Activated naive CD4-positive, alpha-beta T cell treated with anti-CD3 and anti-CD28 coated beads, Interleukin-2, amount 50 U/mL, for 16 hours (primary cell): ENCODE data around the gene DYTN.

Experiments used
- DNase-seq: peaks from one replicate; pipeline ENCODE4 v3.0.0-alpha.2; 2020

DYTN gene

GRCh38 chr2:206610451-206610850 lies 107.7 kb downstream of the DYTN start:
- DNase-seq, result no peak

DNA sequence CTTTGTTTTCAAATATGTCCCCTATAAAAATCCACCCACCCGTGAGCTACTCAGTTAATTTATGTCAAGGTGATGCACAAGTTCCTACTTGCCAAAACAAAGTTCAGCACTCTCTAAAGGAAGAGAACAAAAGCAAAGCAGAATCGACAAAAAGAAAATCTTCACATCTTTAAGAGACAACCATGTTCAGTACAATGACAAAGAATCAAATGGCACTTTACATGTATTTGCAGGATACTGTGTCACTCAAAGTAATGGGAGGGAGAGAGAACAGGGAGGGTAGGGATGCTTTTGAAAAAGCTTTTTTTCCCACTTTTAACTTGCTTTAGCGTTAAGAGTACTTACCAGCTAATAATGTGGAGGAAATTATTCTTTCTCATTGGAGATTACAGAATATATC lies 115.0 kb downstream of the DYTN start:
- DNase-seq, result no peak
